ENCODE results near the gene FXYD1. TPM values are rescaled to one million over a fixed set of nuclear protein-coding genes. Genes with fewer than 3 reads are reported as not detected.

The FXYD1 gene
- total RNA-seq, 2 experiments from 2014 or later: 0.57 to 11.5 TPM

GRCh38 chr19:35108730-35109129, 29.9 kb upstream of the FXYD1 start:
- no peaks in the 10 kb centered on the region for H4K20me1 ChIP-seq (ENCODE audit: insufficient read depth, low read length)
- no peaks in the 10 kb centered on the region for H3K9me2 ChIP-seq (ENCODE audit: insufficient read depth, low read length)
- no peak for DNase-seq (ENCODE audit: low spot score)
- H2AFZ ChIP-seq (ENCODE audit: low read length): no peak overlapping the region
- H3K36me3 ChIP-seq (ENCODE audit: insufficient read depth, low read length): no peaks in the 10 kb centered on the region
- H3K79me2 ChIP-seq (ENCODE audit: insufficient read depth, low read depth, low read length): no peaks in the 10 kb centered on the region
- TF ChIP-seq CTCF (conservative IDR thresholded peaks at IDR 0.05; ENCODE audit: low read length) (no peak), EZH2phosphoT487 (IDR thresholded peaks at IDR 0.05; ENCODE audit: borderline replicate concordance, low read depth, low read length) (no peak)
- H3K4me2 ChIP-seq (ENCODE audit: low read length): no peak overlapping the region
- no peaks in the 10 kb centered on the region for H3K4me1 ChIP-seq (ENCODE audit: insufficient read depth, low read length, poor library complexity, severe bottlenecking)
- no peaks in the 10 kb centered on the region for H3K9me3 ChIP-seq (ENCODE audit: low read length)
- ChIA-PET POLR2A (no interaction called here), CTCF (ENCODE audit: unreplicated experiment) (no interaction called here)
- no peak overlapping the region for H3K4me3 ChIP-seq (ENCODE audit: low read depth, low read length, poor library complexity, severe bottlenecking)
- BruUV-seq (replicated peaks): no TSS peak
- no peak overlapping the region for H3K27ac ChIP-seq (ENCODE audit: low read depth, low read length, poor library complexity, severe bottlenecking)
- intact Hi-C loops (cut with micrococcal nuclease; ENCODE audit: unreplicated experiment): no loop called here

- H3K79me2 ChIP-seq (ENCODE audit: insufficient read depth, low read depth, low read length): no peaks in the 10 kb centered on the region
- H4K20me1 ChIP-seq (ENCODE audit: insufficient read depth, low read length): no peaks in the 10 kb centered on the region
- no peaks in the 10 kb centered on the region for H3K4me1 ChIP-seq (ENCODE audit: insufficient read depth, low read length, poor library complexity, severe bottlenecking)
- ChIA-PET POLR2A (no interaction called here), CTCF (ENCODE audit: unreplicated experiment) (no interaction called here)
- H3K9me3 ChIP-seq (ENCODE audit: low read length): no peaks in the 10 kb centered on the region
- no peak overlapping the region for H3K27ac ChIP-seq (ENCODE audit: low read depth, low read length, poor library complexity, severe bottlenecking)
- no peaks in the 10 kb centered on the region for H3K9me2 ChIP-seq (ENCODE audit: insufficient read depth, low read length)
- no peaks in the 10 kb centered on the region for H3K36me3 ChIP-seq (ENCODE audit: insufficient read depth, low read length)
- H3K4me3 ChIP-seq (ENCODE audit: low read depth, low read length, poor library complexity, severe bottlenecking): no peak overlapping the region
- H2AFZ ChIP-seq (ENCODE audit: low read length): no peak overlapping the region
- no peak for TF ChIP-seq CTCF (conservative IDR thresholded peaks at IDR 0.05; ENCODE audit: low read length)
- no peak for TF ChIP-seq EZH2phosphoT487 (IDR thresholded peaks at IDR 0.05; ENCODE audit: borderline replicate concordance, low read depth, low read length)
- no TSS peak for BruUV-seq (replicated peaks)
- intact Hi-C loops (cut with micrococcal nuclease; ENCODE audit: unreplicated experiment): no loop called here
- H3K4me2 ChIP-seq (ENCODE audit: low read length): no peak overlapping the region
- no peak for DNase-seq (ENCODE audit: low spot score)
Measured at GRCh38 chr19:35109395-35110112, 29.1 kb upstream of the FXYD1 start.

- ChIA-PET POLR2A (no interaction called here), CTCF (ENCODE audit: unreplicated experiment) (interaction anchor here (0.6 kb wide), 1 partner anchor 1281 kb away, joined by 4 read pairs; no protein-coding TSS in a partner anchor)
- no peak for DNase-seq (ENCODE audit: low spot score)
- Histone ChIP-seq H3K9me3 (ENCODE audit: low read length) (no peaks in the 10 kb centered on the region), H3K4me1 (ENCODE audit: insufficient read depth, low read length, poor library complexity, severe bottlenecking) (no peaks in the 10 kb centered on the region), H4K20me1 (ENCODE audit: insufficient read depth, low read length) (no peaks in the 10 kb centered on the region), H3K27ac (ENCODE audit: low read depth, low read length, poor library complexity, severe bottlenecking) (no peak overlapping the region), H3K4me3 (ENCODE audit: low read depth, low read length, poor library complexity, severe bottlenecking) (no peak overlapping the region), H3K4me2 (ENCODE audit: low read length) (no peak overlapping the region), H2AFZ (ENCODE audit: low read length) (no peak overlapping the region), H3K79me2 (ENCODE audit: insufficient read depth, low read depth, low read length) (no peaks in the 10 kb centered on the region), H3K9me2 (ENCODE audit: insufficient read depth, low read length) (no peaks in the 10 kb centered on the region), H3K36me3 (ENCODE audit: insufficient read depth, low read length) (no peaks in the 10 kb centered on the region)
- no peak for TF ChIP-seq CTCF (conservative IDR thresholded peaks at IDR 0.05; ENCODE audit: low read length)
- no peak for TF ChIP-seq EZH2phosphoT487 (IDR thresholded peaks at IDR 0.05; ENCODE audit: borderline replicate concordance, low read depth, low read length)
- intact Hi-C loops (cut with micrococcal nuclease; ENCODE audit: unreplicated experiment): no loop called here
- BruUV-seq (replicated peaks): no TSS peak
Measured at GRCh38 chr19:35110974-35111373, 27.6 kb upstream of the FXYD1 start.
